ENCODE results near the gene GNAZ. TPM values are rescaled to one million over a fixed set of nuclear protein-coding genes. Genes with fewer than 3 reads are reported as not detected.
"Not testable (repeated sequence)": the region's sequence is repeated elsewhere in the genome, so short reads cannot be mapped to it uniquely, and the experiment has no call there.

GNAZ gene
- 1 to 10 TPM in 3 of 6 donors, under 1 TPM in 2, not detected in 1; 0.39 to 4.7 (median 2.3) TPM for polyA plus RNA-seq (ENCODE audit: low read depth in 6 of 6)

DNA sequence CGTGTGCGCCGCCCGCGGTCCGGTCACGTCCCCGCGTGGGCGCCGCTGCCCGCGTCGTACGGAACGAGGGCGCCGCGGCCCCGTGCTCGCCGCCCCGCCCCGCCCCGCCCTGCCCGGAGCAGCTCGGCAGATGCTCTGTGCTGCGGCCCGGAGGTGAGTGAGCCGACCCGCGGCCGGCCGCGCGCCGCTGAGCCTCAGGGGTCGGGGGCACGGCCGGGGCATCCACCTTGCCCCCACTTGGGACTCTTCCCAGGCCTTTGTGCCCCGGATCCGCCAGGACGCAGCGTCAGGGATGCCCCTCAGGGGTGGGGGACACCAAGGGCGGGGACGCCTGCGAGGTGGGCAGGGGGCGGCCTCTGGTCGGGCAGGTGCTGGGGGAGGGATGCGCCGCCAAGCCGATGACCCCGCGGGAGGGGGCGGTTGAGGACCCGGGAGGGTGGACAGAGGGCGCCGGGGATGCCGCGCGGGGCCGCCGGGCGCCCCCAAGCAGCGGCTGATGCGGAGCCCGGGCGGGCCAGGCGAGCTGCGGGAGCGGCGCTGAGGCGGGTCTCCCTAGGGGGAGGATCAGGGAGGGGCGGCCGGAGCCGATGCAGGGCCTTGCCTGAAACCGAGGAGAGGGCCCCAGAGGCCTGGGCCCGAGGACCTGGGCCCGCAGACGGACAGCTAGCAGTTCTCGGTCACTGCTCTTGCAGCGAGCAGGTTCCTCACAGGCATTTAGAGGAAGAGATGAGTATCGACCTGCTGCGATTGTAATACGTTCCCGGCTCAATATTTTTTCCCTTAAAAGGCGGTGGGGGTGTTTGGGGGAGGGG lies at the start of gene GNAZ:
GNAZ (plus strand) TSS at position 102 of the 812 bp plus-strand sequence. CDS start 25,177 bp downstream, outside the sequence.
- Mint-ChIP-seq H3K4me1 (peaks cover 32 to 41% (median 38%) of the 10 kb centered on the region in 3 donors), H3K27me3 (peaks cover 0 to 17% (median 10%) of the 10 kb centered on the region in 3 donors), H3K4me3 (peak within 1 kb of the TSS; percentile 83 to 94 (median 89)), H3K36me3 (peaks cover 0 to 6% of the 10 kb centered on the region in 2 donors), H3K27ac (peak within 1 kb of the TSS; percentile 4 to 88 (median 84)), H3K9me3 (no peaks in the 10 kb centered on the region)
- peak; percentile 42 for DNase-seq
- ATAC-seq (ENCODE audit: low read depth in 2 of 2) = peak; percentile 65 to 66

- H3K36me3 Mint-ChIP-seq = peaks cover 8% of the 10 kb centered on the region in 2 donors
- DNase-seq (no peak), ATAC-seq (ENCODE audit: low read depth in 2 of 2) (no peak)
- peaks cover 0 to 11% (median 8%) of the 10 kb centered on the region in 7 donors for H3K9me3 Mint-ChIP-seq
- H3K27ac Mint-ChIP-seq = peak overlapping the region; percentile 2 to 94 (median 42)
- H3K4me3 Mint-ChIP-seq = peak overlapping the region in 1 of 8 donors; percentile 7
- peaks cover 9 to 20% (median 11%) of the 10 kb centered on the region in 3 donors for H3K4me1 Mint-ChIP-seq
- H3K27me3 Mint-ChIP-seq = no peaks in the 10 kb centered on the region
Observed at GRCh38 chr22:23020659-23021293, 49.5 kb upstream of the GNAZ start.

- not testable (repeated sequence) for H3K4me3 Mint-ChIP-seq; DNase-seq; H3K27me3 Mint-ChIP-seq; ATAC-seq (ENCODE audit: low read depth in 2 of 2); H3K36me3 Mint-ChIP-seq
- H3K4me1 Mint-ChIP-seq = peaks cover 12 to 19% (median 13%) of the 10 kb centered on the region in 3 donors
- H3K27ac Mint-ChIP-seq = peak overlapping the region in 2 of 6 donors; percentile 27 to 85
- H3K9me3 Mint-ChIP-seq = peaks cover 0 to 11% (median 8%) of the 10 kb centered on the region in 7 donors
Observed at GRCh38 chr22:23021660-23022353, 48.5 kb upstream of the GNAZ start.

DNA sequence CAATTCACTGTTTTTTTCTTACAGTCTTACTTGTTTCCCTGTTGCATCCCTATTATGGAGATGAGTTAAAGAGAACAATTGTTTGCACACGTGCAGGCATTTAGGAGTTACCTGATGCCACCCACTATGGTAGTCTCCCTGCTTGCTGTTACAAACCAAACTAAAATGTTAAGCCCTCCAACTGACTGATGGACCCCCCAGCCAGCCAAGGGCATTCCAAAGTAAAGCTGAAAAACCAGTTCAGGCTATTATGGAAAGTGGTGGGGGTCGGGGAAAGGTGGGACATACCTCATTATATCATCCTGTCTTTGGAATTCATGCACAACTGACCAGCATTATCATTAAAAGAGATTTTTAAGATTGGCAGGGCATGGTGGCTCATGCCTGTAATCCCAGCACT lies 47.0 kb upstream of the GNAZ start:
- Mint-ChIP-seq H3K27me3 (no peaks in the 10 kb centered on the region), H3K4me3 (peak overlapping the region in 1 of 8 donors; percentile 18), H3K4me1 (peaks cover 16 to 24% (median 18%) of the 10 kb centered on the region in 3 donors), H3K9me3 (peaks cover 0 to 11% (median 7%) of the 10 kb centered on the region in 7 donors), H3K36me3 (peaks cover 8% of the 10 kb centered on the region in 2 donors), H3K27ac (peak overlapping the region in 1 of 6 donors; percentile 22)
- no peak for DNase-seq
- no peak for ATAC-seq (ENCODE audit: low read depth in 2 of 2)

DNA sequence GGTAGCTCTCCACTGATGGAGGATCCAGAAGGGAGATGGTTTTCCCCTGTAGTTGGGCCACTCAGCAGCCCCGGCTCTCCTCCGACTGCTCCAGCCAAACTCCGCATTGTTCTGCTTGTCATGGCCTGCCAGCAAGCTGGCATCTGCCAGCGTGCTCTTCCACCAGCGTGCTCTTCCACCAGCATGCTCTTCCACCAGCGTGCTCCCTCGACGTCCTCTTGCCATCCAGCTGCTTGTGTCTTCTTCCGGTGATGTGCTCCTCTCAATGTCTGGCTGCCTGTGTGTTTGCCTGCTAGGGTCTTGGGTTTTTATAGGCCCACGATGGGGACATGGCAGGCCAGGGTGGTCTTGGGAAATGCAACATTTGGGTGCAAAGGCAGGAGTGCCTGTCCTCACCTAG lies 43.5 kb upstream of the GNAZ start:
- Mint-ChIP-seq H3K27me3 (no peaks in the 10 kb centered on the region), H3K36me3 (peaks cover 0 to 1% of the 10 kb centered on the region in 2 donors), H3K27ac (peak overlapping the region in 3 of 6 donors; percentile 4 to 91 (median 38)), H3K4me3 (no peak overlapping the region), H3K9me3 (peaks cover 0 to 3% (median under 1%) of the 10 kb centered on the region in 7 donors), H3K4me1 (peaks cover 7% of the 10 kb centered on the region in 3 donors)
- ATAC-seq (ENCODE audit: low read depth in 2 of 2) (no peak), DNase-seq (no peak)

DNA sequence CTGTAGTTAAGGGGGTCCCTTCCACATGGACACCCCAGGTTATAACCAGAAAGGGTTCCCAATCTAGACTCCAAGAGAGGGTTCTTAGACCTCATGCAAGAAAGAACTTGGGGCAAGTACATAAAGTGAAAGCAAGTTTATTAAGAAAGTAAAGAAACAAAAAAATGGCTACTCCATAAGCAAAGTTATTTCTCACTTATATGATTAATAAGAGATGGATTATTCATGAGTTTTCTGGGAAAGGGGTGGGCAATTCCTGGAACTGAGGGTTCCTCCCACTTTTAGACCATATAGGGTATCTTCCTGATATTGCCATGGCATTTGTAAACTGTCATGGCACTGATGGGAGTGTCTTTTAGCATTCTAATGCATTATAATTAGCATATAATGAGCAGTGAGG lies 42.5 kb upstream of the GNAZ start:
- not testable (repeated sequence) for ATAC-seq (ENCODE audit: low read depth in 2 of 2); H3K9me3 Mint-ChIP-seq; DNase-seq; H3K27me3 Mint-ChIP-seq; H3K27ac Mint-ChIP-seq; H3K36me3 Mint-ChIP-seq; H3K4me3 Mint-ChIP-seq
- peaks cover 9 to 17% (median 10%) of the 10 kb centered on the region in 3 donors for H3K4me1 Mint-ChIP-seq

DNA sequence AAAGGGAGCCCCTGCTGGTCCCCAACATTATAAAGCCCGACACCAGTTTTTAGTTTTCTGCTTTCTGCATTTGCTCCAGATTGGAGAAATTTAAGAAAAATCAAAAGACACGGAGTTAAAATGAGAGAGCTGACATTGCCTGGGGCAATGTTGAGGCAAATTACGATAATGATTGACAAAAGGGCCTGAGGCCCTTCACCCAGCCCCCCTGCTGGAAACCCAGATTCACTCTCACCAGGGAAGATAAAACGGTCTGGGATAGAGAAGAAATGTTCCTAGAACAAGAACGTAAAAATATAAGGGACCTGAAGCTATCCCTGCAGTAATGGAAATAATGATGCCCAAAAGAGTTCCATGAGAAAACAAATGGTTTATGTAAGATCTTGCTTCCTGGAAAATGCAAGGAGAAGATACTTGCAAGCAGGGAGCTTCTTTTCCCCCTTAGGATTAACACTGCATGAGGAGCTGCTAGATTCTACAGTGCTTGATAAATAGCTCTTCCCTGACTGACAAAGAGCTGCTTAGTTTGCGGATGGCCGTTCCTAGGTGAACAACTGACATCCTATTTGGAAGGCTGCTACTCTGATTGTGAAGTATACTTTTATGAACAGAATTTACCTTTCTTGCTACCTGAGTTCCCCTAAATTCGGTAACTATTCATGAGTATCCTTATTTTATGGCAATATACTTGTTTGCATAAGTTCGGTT lies 40.6 kb upstream of the GNAZ start:
- H3K4me1 Mint-ChIP-seq = peaks cover 20 to 34% (median 28%) of the 10 kb centered on the region in 3 donors
- H3K4me3 Mint-ChIP-seq = no peak overlapping the region
- DNase-seq = no peak
- no peaks in the 10 kb centered on the region for H3K27me3 Mint-ChIP-seq
- no peak for ATAC-seq (ENCODE audit: low read depth in 2 of 2)
- H3K27ac Mint-ChIP-seq = no peak overlapping the region
- peaks cover 0 to 8% (median 0%) of the 10 kb centered on the region in 7 donors for H3K9me3 Mint-ChIP-seq
- no peaks in the 10 kb centered on the region for H3K36me3 Mint-ChIP-seq

- no peaks in the 10 kb centered on the region for H3K27me3 Mint-ChIP-seq
- peak overlapping the region in 2 of 6 donors; percentile 14 to 84 for H3K27ac Mint-ChIP-seq
- peaks cover 0 to 8% (median 0%) of the 10 kb centered on the region in 7 donors for H3K9me3 Mint-ChIP-seq
- ATAC-seq (ENCODE audit: low read depth in 2 of 2) = no peak
- peaks cover 36 to 52% (median 45%) of the 10 kb centered on the region in 3 donors for H3K4me1 Mint-ChIP-seq
- H3K36me3 Mint-ChIP-seq = no peaks in the 10 kb centered on the region
- no peak overlapping the region for H3K4me3 Mint-ChIP-seq
- no peak for DNase-seq
Observed at GRCh38 chr22:23031381-23031780, 38.9 kb upstream of the GNAZ start.

- Mint-ChIP-seq H3K27me3 (no peaks in the 10 kb centered on the region), H3K4me1 (peaks cover 39 to 53% (median 48%) of the 10 kb centered on the region in 3 donors)
- no peak for ATAC-seq (ENCODE audit: low read depth in 2 of 2)
Observed at GRCh38 chr22:23031786-23032185, 38.5 kb upstream of the GNAZ start.

DNA sequence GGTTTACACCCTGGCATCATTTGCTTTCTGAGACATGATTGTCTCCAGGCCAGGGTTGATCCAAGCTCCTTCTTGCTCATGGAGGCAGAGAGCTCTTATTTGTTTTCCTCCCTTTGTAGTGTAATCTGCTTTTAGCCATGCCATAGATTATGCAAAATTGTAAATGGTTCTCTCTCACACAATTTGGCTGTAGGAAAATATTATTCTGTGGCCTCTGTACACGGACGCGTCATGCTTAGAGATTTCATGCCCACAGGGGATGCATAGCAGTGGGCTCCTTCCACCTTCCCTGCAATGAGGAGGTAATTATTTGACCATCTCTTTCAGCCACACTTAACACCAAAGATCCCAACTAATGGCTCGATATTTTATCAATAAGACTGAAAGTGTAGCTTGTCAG lies 37.7 kb upstream of the GNAZ start:
- Mint-ChIP-seq H3K4me3 (no peak overlapping the region), H3K4me1 (peaks cover 40 to 55% (median 51%) of the 10 kb centered on the region in 3 donors), H3K9me3 (peaks cover 0 to 8% (median 0%) of the 10 kb centered on the region in 7 donors), H3K27me3 (no peaks in the 10 kb centered on the region), H3K36me3 (no peaks in the 10 kb centered on the region), H3K27ac (peak overlapping the region in 4 of 6 donors; percentile 51 to 94 (median 54))
- ATAC-seq (ENCODE audit: low read depth in 2 of 2) = no peak
- DNase-seq = no peak

More at GRCh38 chr22:23031786-23032185, 38.5 kb upstream of the GNAZ start:
- H3K9me3 Mint-ChIP-seq = peaks cover 0 to 8% (median 0%) of the 10 kb centered on the region in 7 donors
- peak overlapping the region in 3 of 6 donors; percentile 14 to 84 (median 32) for H3K27ac Mint-ChIP-seq
- no peak overlapping the region for H3K4me3 Mint-ChIP-seq
- no peaks in the 10 kb centered on the region for H3K36me3 Mint-ChIP-seq
- no peak for DNase-seq

DNA sequence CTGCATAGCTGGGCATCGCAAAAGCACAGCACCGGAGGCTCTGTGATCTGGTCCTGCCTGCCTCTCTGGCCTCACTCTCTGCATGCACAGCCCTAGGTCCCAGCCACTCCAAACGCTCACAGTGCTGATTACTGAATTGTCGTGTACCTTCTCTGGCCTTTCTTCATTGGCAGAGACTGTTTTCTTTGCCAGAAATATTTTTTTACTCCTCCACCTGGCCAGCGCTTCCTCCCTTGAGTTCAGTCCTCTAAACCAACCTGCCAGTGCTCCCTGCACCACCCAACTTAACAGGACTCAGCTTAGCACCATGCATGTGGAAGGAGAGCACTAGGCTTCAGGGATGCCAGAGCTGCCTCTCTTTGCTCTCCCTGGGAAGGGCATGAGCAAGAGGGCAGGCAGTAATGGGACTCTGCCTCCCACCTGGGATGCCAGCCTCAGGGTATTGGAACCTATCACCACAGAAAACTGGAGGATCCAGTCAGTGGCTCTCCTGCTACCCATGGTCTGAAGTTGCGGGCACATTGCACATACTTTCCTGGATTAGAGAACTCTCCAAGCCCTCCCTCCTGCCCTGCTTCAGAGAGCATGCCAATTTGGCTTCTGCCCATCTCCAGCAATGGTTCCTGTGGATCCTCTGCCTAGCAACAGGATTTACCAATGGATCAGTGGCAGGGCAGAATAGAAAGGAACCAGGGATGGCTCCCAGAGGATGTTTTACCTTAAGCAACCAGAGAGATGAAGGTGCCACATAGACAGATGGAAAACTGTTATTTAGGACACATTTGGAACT lies 37.0 kb upstream of the GNAZ start:
- DNase-seq (no peak), ATAC-seq (ENCODE audit: low read depth in 2 of 2) (no peak)
- peak overlapping the region; percentile 47 to 94 (median 68) for H3K27ac Mint-ChIP-seq
- peaks cover 0 to 8% (median 0%) of the 10 kb centered on the region in 7 donors for H3K9me3 Mint-ChIP-seq
- no peaks in the 10 kb centered on the region for H3K36me3 Mint-ChIP-seq
- no peaks in the 10 kb centered on the region for H3K27me3 Mint-ChIP-seq
- peak overlapping the region in 2 of 8 donors; percentile 21 to 48 for H3K4me3 Mint-ChIP-seq
- peaks cover 46 to 62% (median 58%) of the 10 kb centered on the region in 3 donors for H3K4me1 Mint-ChIP-seq

All from naive B cell (primary cell).